WTC11 (cell line): ENCODE measurements around the gene GSG1L. TPM values are rescaled to one million over a fixed set of nuclear protein-coding genes. Genes with fewer than 3 reads are reported as not detected.

Experiments
- ATAC-seq: fragments of 200-7000 bp; cut with Tn5 transposase; 2 replicates; pipeline ENCODE4 v1.10.0; 2021; ENCODE audit warnings: mild to moderate bottlenecking, moderate library complexity
- CTCF ChIA-PET: fragments of 300-600 bp; sonication (Branson Sonifier 250); formaldehyde crosslinking; loops from one replicate; lab custom pipeline; 2021; ENCODE audit warnings: antibody characterized with exemption; lab: Charles Lee
- POLR2A ChIA-PET: fragments of 350-600 bp; sonication (Branson Sonifier 250); formaldehyde crosslinking; loops from one replicate; lab custom pipeline; 2021; ENCODE audit warnings: antibody characterized with exemption; lab: Charles Lee
- DNase-seq: peaks from one replicate; pipeline ENCODE4 v3.0.0; 2021; ENCODE audit warnings: low spot score
- H3K27ac Mint-ChIP-seq: 2 replicates; pipeline ENCODE4 v1.8.0; 2021; ENCODE audit warnings: mixed read lengths
- H3K27me3 Mint-ChIP-seq: 2 replicates; pipeline ENCODE4 v1.8.0; 2021; ENCODE audit warnings: low read depth, mild to moderate bottlenecking, moderate library complexity, mixed read lengths
- H3K36me3 Mint-ChIP-seq: 2 replicates; pipeline ENCODE4 v1.8.0; 2021; ENCODE audit warnings: mixed read lengths
- H3K4me1 Mint-ChIP-seq: 2 replicates; pipeline ENCODE4 v1.8.0; 2022; ENCODE audit warnings: mixed read lengths
- H3K4me3 Mint-ChIP-seq: 2 replicates; pipeline ENCODE4 v1.8.0; 2021; ENCODE audit warnings: mild to moderate bottlenecking, moderate library complexity, mixed read lengths
- H3K9me3 Mint-ChIP-seq: 2 replicates; pipeline ENCODE4 v1.8.0; 2021; ENCODE audit warnings: mixed read lengths
- EMX1 ChIP-seq: fragments of 250-450 bp; sonication (Bioruptor Pico); IDR thresholded peaks from 2 replicates; pipeline ENCODE4 v1.8.0; 2021; ENCODE audit warnings: mild to moderate bottlenecking
- GABPB1 ChIP-seq: sonication (generic); formaldehyde crosslinking; IDR thresholded peaks from 2 replicates; pipeline ENCODE4 v1.8.1; 2023; ENCODE audit warnings: mild to moderate bottlenecking, missing genetic modification reagents
- HMGA2 ChIP-seq: fragments of 250-450 bp; sonication (Bioruptor Pico); IDR thresholded peaks from 2 replicates; pipeline ENCODE4 v1.4.0; 2021; ENCODE audit warnings: mild to moderate bottlenecking, moderate library complexity
- KAT7 ChIP-seq: sonication (generic); formaldehyde crosslinking; IDR thresholded peaks from 2 replicates; pipeline ENCODE4 v1.8.1; 2023; ENCODE audit warnings: missing genetic modification reagents, mild to moderate bottlenecking, borderline replicate concordance
- MXD4 ChIP-seq: fragments of 250-450 bp; sonication (Bioruptor Pico); IDR thresholded peaks from 2 replicates; pipeline ENCODE4 v1.8.0; 2021; ENCODE audit warnings: mild to moderate bottlenecking, moderate library complexity, borderline replicate concordance
- NR1H2 ChIP-seq: sonication (generic); formaldehyde crosslinking; IDR thresholded peaks from 2 replicates; pipeline ENCODE4 v1.9.0; 2021; ENCODE audit warnings: mild to moderate bottlenecking, moderate library complexity, missing genetic modification reagents
- SP1 ChIP-seq: sonication (generic); formaldehyde crosslinking; conservative IDR thresholded peaks from 2 replicates; pipeline ENCODE4 v1.8.1; 2022; ENCODE audit warnings: missing genetic modification reagents
- TP53 ChIP-seq: sonication (generic); formaldehyde crosslinking; IDR thresholded peaks from 2 replicates; pipeline ENCODE4 v1.8.1; 2023; ENCODE audit warnings: mild to moderate bottlenecking, missing genetic modification reagents
- ZNF138 ChIP-seq: sonication (generic); formaldehyde crosslinking; conservative IDR thresholded peaks from 2 replicates; pipeline ENCODE4 v1.8.1; 2022; ENCODE audit warnings: mild to moderate bottlenecking, moderate library complexity, missing genetic modification reagents
- total RNA-seq: library from RNA; stranded (reverse); gene quantifications from 3 replicates; pipeline ENCODE4 v1.2.3, GENCODE V29; 2021
- TF ChIP-seq, protein P1 (sequence below): sonication (generic); formaldehyde crosslinking; IDR thresholded peaks from 2 replicates; pipeline ENCODE4 v1.8.1; 2023; ENCODE audit warnings: mild to moderate bottlenecking, moderate library complexity, missing genetic modification reagents
- TF ChIP-seq, protein P2 (sequence below): sonication (generic); formaldehyde crosslinking; conservative IDR thresholded peaks from 2 replicates; pipeline ENCODE4 v1.8.1; 2023; ENCODE audit warnings: mild to moderate bottlenecking, low read depth, missing genetic modification reagents, moderate library complexity
- TF ChIP-seq, protein P3 (sequence below): sonication (generic); formaldehyde crosslinking; IDR thresholded peaks from 2 replicates; pipeline ENCODE4 v1.8.1; 2023; ENCODE audit warnings: mild to moderate bottlenecking, missing genetic modification reagents
- TF ChIP-seq, protein P4 (sequence below): sonication (generic); formaldehyde crosslinking; IDR thresholded peaks from 2 replicates; pipeline ENCODE4 v1.8.1; 2023; ENCODE audit warnings: mild to moderate bottlenecking, missing genetic modification reagents, moderate library complexity
- TF ChIP-seq, protein P5 (sequence below): fragments of 250-450 bp; sonication (Bioruptor Pico); IDR thresholded peaks from 2 replicates; pipeline ENCODE4 v1.8.0; 2021; ENCODE audit warnings: mild to moderate bottlenecking
- TF ChIP-seq, protein P6 (sequence below): fragments of 250-450 bp; sonication (Bioruptor Pico); IDR thresholded peaks from 2 replicates; pipeline ENCODE4 v1.9.0; 2021; ENCODE audit warnings: mild to moderate bottlenecking

The GSG1L gene
- total RNA-seq, 1 experiment from 2014 or later: 0.28 TPM

DNA sequence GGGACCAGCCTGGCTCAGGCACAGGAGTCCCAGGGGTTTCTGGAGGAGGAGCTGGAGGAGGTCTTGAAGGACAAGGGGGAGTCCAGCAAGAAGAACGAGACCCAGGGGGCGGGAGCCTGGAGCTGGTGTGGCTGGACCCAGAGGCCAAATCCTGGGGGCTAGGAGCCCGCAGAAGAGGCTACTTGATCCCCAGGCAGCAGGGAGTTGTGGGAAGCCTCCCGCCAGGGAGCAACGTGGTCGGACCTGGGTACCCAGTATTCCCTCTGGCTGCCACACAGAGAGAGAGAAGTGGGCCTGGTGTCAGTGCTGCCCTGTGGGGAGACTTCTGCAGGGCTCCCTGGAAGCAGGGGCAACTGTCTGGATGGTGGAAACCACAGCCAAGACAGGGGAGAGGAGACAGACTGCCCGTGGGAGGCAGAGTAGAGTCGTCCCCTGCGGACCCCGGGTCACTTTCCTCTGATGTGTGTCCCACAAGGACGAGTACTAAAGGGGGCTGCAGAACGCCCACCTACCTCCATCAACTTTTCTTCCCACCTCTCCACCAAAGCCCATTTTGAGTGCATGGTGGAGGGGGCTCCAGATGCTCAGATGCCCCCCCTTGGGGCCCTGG, 160.4 kb downstream of the GSG1L start (continued):
- TF ChIP-seq GABPB1 (CRISPR knock-in tag) (no peak), TP53 (CRISPR knock-in tag) (no peak)
- TF ChIP-seq, protein P1, sequence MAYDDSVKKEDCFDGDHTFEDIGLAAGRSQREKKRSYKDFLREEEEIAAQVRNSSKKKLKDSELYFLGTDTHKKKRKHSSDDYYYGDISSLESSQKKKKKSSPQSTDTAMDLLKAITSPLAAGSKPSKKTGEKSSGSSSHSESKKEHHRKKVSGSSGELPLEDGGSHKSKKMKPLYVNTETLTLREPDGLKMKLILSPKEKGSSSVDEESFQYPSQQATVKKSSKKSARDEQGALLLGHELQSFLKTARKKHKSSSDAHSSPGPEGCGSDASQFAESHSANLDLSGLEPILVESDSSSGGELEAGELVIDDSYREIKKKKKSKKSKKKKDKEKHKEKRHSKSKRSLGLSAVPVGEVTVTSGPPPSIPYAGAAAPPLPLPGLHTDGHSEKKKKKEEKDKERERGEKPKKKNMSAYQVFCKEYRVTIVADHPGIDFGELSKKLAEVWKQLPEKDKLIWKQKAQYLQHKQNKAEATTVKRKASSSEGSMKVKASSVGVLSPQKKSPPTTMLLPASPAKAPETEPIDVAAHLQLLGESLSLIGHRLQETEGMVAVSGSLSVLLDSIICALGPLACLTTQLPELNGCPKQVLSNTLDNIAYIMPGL (CRISPR knock-in tag): no peak
- TF ChIP-seq, protein P2, sequence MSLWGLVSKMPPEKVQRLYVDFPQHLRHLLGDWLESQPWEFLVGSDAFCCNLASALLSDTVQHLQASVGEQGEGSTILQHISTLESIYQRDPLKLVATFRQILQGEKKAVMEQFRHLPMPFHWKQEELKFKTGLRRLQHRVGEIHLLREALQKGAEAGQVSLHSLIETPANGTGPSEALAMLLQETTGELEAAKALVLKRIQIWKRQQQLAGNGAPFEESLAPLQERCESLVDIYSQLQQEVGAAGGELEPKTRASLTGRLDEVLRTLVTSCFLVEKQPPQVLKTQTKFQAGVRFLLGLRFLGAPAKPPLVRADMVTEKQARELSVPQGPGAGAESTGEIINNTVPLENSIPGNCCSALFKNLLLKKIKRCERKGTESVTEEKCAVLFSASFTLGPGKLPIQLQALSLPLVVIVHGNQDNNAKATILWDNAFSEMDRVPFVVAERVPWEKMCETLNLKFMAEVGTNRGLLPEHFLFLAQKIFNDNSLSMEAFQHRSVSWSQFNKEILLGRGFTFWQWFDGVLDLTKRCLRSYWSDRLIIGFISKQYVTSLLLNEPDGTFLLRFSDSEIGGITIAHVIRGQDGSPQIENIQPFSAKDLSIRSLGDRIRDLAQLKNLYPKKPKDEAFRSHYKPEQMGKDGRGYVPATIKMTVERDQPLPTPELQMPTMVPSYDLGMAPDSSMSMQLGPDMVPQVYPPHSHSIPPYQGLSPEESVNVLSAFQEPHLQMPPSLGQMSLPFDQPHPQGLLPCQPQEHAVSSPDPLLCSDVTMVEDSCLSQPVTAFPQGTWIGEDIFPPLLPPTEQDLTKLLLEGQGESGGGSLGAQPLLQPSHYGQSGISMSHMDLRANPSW: no peak
- TF ChIP-seq, protein P3, sequence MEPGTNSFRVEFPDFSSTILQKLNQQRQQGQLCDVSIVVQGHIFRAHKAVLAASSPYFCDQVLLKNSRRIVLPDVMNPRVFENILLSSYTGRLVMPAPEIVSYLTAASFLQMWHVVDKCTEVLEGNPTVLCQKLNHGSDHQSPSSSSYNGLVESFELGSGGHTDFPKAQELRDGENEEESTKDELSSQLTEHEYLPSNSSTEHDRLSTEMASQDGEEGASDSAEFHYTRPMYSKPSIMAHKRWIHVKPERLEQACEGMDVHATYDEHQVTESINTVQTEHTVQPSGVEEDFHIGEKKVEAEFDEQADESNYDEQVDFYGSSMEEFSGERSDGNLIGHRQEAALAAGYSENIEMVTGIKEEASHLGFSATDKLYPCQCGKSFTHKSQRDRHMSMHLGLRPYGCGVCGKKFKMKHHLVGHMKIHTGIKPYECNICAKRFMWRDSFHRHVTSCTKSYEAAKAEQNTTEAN: no peak
- TF ChIP-seq, protein P4, sequence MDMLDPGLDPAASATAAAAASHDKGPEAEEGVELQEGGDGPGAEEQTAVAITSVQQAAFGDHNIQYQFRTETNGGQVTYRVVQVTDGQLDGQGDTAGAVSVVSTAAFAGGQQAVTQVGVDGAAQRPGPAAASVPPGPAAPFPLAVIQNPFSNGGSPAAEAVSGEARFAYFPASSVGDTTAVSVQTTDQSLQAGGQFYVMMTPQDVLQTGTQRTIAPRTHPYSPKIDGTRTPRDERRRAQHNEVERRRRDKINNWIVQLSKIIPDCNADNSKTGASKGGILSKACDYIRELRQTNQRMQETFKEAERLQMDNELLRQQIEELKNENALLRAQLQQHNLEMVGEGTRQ (CRISPR knock-in tag): no peak

DNA sequence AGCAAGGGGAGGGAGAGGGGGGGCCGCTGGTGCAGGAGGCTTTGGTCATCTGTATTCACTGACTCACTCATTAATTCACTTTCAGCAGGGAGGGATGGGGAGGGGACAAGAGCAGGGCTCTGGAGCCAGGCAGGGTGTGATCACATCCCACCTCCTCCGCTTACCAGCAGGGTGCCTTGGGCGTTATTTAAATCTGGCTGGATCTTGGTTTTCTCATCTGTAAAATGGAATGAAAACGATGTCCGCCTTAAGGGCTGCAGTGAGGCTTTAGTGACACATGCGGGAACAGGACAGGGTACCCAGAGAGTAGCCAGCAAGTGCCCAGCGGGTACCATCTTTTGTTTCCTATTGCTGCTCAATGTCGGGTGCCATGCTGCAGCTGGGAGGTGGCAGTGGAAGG, 161.0 kb downstream of the GSG1L start:
- H3K4me1 Mint-ChIP-seq: no peaks in the 10 kb centered on the region
- CTCF ChIA-PET: interaction anchor here (1.2 kb wide), 1 partner anchor 9 kb away, joined by 3 read pairs; no protein-coding TSS in a partner anchor
- POLR2A ChIA-PET: no interaction called here

More for the DNA sequence above, 161.0 kb downstream of the GSG1L start:
- Mint-ChIP-seq H3K36me3 (no peaks in the 10 kb centered on the region), H3K27ac (no peak overlapping the region), H3K4me3 (no peak overlapping the region), H3K9me3 (peaks cover 5% of the 10 kb centered on the region), H3K27me3 (no peaks in the 10 kb centered on the region)
- no peak for ATAC-seq
- DNase-seq: no peak
- TF ChIP-seq ZNF138 (CRISPR knock-in tag): no peak
- no peak for TF ChIP-seq EMX1 (CRISPR knock-in tag)
- no peak for TF ChIP-seq NR1H2
- no peak for TF ChIP-seq SP1
- no peak for TF ChIP-seq KAT7 (CRISPR knock-in tag)
- TF ChIP-seq TP53 (CRISPR knock-in tag): no peak
- TF ChIP-seq, protein P5, sequence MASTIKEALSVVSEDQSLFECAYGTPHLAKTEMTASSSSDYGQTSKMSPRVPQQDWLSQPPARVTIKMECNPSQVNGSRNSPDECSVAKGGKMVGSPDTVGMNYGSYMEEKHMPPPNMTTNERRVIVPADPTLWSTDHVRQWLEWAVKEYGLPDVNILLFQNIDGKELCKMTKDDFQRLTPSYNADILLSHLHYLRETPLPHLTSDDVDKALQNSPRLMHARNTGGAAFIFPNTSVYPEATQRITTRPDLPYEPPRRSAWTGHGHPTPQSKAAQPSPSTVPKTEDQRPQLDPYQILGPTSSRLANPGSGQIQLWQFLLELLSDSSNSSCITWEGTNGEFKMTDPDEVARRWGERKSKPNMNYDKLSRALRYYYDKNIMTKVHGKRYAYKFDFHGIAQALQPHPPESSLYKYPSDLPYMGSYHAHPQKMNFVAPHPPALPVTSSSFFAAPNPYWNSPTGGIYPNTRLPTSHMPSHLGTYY (CRISPR knock-in tag): no peak
- no peak for TF ChIP-seq HMGA2 (CRISPR knock-in tag)
- TF ChIP-seq, protein P6, sequence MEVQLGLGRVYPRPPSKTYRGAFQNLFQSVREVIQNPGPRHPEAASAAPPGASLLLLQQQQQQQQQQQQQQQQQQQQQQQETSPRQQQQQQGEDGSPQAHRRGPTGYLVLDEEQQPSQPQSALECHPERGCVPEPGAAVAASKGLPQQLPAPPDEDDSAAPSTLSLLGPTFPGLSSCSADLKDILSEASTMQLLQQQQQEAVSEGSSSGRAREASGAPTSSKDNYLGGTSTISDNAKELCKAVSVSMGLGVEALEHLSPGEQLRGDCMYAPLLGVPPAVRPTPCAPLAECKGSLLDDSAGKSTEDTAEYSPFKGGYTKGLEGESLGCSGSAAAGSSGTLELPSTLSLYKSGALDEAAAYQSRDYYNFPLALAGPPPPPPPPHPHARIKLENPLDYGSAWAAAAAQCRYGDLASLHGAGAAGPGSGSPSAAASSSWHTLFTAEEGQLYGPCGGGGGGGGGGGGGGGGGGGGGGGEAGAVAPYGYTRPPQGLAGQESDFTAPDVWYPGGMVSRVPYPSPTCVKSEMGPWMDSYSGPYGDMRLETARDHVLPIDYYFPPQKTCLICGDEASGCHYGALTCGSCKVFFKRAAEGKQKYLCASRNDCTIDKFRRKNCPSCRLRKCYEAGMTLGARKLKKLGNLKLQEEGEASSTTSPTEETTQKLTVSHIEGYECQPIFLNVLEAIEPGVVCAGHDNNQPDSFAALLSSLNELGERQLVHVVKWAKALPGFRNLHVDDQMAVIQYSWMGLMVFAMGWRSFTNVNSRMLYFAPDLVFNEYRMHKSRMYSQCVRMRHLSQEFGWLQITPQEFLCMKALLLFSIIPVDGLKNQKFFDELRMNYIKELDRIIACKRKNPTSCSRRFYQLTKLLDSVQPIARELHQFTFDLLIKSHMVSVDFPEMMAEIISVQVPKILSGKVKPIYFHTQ (CRISPR knock-in tag): no peak
- TF ChIP-seq MXD4: no peak
